Neural progenitor cell (in vitro differentiated cells): ENCODE measurements around the gene ADI1.

ENCODE experiments used
- EZH2 ChIP-seq: fragments of 200-600 bp; sonication (generic); IDR thresholded peaks from 2 replicates; pipeline ENCODE4 v1.6.1; 2017; ENCODE audit warnings: antibody characterized with exemption, mild to moderate bottlenecking, moderate library complexity
- EZH2phosphoT487 ChIP-seq: fragments of 200-600 bp; sonication (generic); IDR thresholded peaks from 2 replicates; pipeline ENCODE4 v1.6.1; 2017; ENCODE audit warnings: antibody characterized with exemption
- TF ChIP-seq, protein P1 (sequence below): fragments of 200-600 bp; sonication (generic); IDR thresholded peaks from 2 replicates; pipeline ENCODE4 v1.5.1; 2017; ENCODE audit warnings: antibody characterized with exemption, mild to moderate bottlenecking

DNA sequence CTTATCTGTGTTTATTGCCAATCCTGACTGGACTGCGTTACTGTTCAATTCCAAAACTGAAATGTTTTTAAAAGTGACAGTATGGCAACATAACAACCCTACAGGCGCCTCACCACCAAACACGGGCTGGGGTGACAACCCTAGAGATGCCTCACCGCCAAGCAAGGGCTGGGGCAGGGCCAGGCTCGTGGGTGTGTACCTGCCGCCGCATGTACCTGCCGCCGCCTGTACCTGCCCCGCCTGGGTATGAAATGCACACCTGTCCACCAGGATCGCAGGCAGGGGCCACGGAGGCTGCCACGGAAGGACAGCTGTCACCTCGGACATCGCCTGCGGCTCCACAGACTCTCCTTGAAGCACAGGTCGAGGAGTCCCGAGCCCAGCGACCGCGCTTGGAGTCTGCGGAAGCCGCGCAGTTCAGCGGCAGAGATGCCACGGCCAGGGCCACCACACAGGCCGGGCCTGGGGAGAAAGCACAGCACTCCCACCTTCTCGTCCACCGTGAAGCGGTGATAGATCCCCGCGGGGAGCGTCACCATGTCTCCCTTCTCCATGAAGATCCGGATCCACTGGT lies 18.9 kb downstream of the ADI1 start:
- TF ChIP-seq, protein P1, sequence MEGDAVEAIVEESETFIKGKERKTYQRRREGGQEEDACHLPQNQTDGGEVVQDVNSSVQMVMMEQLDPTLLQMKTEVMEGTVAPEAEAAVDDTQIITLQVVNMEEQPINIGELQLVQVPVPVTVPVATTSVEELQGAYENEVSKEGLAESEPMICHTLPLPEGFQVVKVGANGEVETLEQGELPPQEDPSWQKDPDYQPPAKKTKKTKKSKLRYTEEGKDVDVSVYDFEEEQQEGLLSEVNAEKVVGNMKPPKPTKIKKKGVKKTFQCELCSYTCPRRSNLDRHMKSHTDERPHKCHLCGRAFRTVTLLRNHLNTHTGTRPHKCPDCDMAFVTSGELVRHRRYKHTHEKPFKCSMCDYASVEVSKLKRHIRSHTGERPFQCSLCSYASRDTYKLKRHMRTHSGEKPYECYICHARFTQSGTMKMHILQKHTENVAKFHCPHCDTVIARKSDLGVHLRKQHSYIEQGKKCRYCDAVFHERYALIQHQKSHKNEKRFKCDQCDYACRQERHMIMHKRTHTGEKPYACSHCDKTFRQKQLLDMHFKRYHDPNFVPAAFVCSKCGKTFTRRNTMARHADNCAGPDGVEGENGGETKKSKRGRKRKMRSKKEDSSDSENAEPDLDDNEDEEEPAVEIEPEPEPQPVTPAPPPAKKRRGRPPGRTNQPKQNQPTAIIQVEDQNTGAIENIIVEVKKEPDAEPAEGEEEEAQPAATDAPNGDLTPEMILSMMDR: no peak
- TF ChIP-seq EZH2phosphoT487 (no peak), EZH2 (no peak)
